ENCODE data around the gene PLA2G12A.

The PLA2G12A gene

GRCh38 chr4:109721033-109721432 lies 8.8 kb downstream of the PLA2G12A start:
- DNase-seq (ENCODE audit: insufficient read length) (no peak), FAIRE-seq (no peak)
- no peak for TF ChIP-seq POLR2A (IDR thresholded peaks at IDR 0.05; ENCODE audit: low read depth, low read length)

DNA sequence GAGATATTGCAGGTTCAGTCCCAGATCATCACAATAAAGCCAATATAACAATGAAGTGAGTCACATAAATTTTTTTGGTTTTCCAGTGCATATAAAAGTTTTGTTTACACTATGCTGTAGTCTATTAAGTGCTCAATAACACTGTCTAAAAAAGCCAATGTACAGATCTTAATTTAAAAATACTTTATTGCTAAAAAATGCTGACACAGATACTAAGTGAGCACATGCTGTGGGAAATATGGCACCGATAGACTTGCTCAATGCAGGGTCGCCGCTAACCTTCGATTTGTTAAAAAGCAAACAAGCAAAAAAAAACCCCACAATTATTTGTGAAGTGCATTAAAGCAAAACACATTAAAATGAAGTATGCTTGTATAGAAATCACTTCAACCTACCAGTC lies 10.3 kb downstream of the PLA2G12A start:
- DNase-seq (ENCODE audit: insufficient read length): no peak
- no peak for TF ChIP-seq POLR2A (IDR thresholded peaks at IDR 0.05; ENCODE audit: low read depth, low read length)
- TF ChIP-seq POLR2AphosphoS5 (IDR thresholded peaks at IDR 0.05; ENCODE audit: low read depth, low read length): no peak
- no peak for TF ChIP-seq TAF1 (IDR thresholded peaks at IDR 0.05; ENCODE audit: borderline replicate concordance, low read depth, low read length)
- FAIRE-seq: no peak

GRCh38 chr4:109718759-109719158 lies 11.1 kb downstream of the PLA2G12A start:
- FAIRE-seq: no peak
- TF ChIP-seq POLR2AphosphoS5 (IDR thresholded peaks at IDR 0.05; ENCODE audit: low read depth, low read length) (no peak), POLR2A (IDR thresholded peaks at IDR 0.05; ENCODE audit: low read depth, low read length) (no peak), TAF1 (IDR thresholded peaks at IDR 0.05; ENCODE audit: borderline replicate concordance, low read depth, low read length) (no peak)
- DNase-seq (ENCODE audit: insufficient read length): no peak

GRCh38 chr4:109713500-109713899 lies 16.4 kb downstream of the PLA2G12A start:
- FAIRE-seq (no peak), DNase-seq (ENCODE audit: insufficient read length) (no peak)
- no peak for TF ChIP-seq POLR2A (IDR thresholded peaks at IDR 0.05; ENCODE audit: low read depth, low read length)
- TF ChIP-seq TAF1 (IDR thresholded peaks at IDR 0.05; ENCODE audit: borderline replicate concordance, low read depth, low read length): no peak
- no peak for TF ChIP-seq POLR2AphosphoS5 (IDR thresholded peaks at IDR 0.05; ENCODE audit: low read depth, low read length)

DNA sequence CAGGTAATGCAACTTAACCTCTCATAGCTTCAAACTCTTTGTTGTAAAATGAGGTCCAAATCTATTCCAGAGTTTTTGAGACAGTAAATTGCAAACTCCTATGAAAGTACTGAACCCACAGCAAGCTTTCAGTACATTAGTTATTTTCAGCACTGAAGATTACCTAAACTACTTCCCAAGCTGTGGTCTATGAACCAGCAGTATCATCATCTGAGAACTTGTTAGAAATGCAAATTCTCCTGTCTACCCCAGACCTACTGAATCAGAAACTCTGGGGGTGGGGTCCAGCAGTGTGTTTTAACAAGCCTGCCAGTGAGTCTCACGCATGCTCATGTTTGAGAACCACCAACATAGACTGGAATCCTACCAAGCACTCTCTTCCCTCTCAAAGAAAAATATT lies 20.9 kb downstream of the PLA2G12A start:
- DNase-seq (ENCODE audit: insufficient read length): no peak
- TF ChIP-seq POLR2AphosphoS5 (IDR thresholded peaks at IDR 0.05; ENCODE audit: low read depth, low read length) (no peak), TAF1 (IDR thresholded peaks at IDR 0.05; ENCODE audit: borderline replicate concordance, low read depth, low read length) (no peak), POLR2A (IDR thresholded peaks at IDR 0.05; ENCODE audit: low read depth, low read length) (no peak)

GRCh38 chr4:109708435-109708834 lies 21.4 kb downstream of the PLA2G12A start:
- TF ChIP-seq POLR2A (IDR thresholded peaks at IDR 0.05; ENCODE audit: low read depth, low read length) (no peak), TAF1 (IDR thresholded peaks at IDR 0.05; ENCODE audit: borderline replicate concordance, low read depth, low read length) (no peak), POLR2AphosphoS5 (IDR thresholded peaks at IDR 0.05; ENCODE audit: low read depth, low read length) (no peak)
- no peak for DNase-seq (ENCODE audit: insufficient read length)
- no peak for FAIRE-seq

More for the DNA sequence above, 20.9 kb downstream of the PLA2G12A start:
- peak; percentile 81 for FAIRE-seq

- FAIRE-seq: no peak
- TF ChIP-seq TAF1 (IDR thresholded peaks at IDR 0.05; ENCODE audit: borderline replicate concordance, low read depth, low read length) (no peak), POLR2A (IDR thresholded peaks at IDR 0.05; ENCODE audit: low read depth, low read length) (no peak), POLR2AphosphoS5 (IDR thresholded peaks at IDR 0.05; ENCODE audit: low read depth, low read length) (no peak)
- DNase-seq (ENCODE audit: insufficient read length): no peak
Observed at GRCh38 chr4:109703664-109704361, 26.1 kb downstream of the PLA2G12A start.

DNA sequence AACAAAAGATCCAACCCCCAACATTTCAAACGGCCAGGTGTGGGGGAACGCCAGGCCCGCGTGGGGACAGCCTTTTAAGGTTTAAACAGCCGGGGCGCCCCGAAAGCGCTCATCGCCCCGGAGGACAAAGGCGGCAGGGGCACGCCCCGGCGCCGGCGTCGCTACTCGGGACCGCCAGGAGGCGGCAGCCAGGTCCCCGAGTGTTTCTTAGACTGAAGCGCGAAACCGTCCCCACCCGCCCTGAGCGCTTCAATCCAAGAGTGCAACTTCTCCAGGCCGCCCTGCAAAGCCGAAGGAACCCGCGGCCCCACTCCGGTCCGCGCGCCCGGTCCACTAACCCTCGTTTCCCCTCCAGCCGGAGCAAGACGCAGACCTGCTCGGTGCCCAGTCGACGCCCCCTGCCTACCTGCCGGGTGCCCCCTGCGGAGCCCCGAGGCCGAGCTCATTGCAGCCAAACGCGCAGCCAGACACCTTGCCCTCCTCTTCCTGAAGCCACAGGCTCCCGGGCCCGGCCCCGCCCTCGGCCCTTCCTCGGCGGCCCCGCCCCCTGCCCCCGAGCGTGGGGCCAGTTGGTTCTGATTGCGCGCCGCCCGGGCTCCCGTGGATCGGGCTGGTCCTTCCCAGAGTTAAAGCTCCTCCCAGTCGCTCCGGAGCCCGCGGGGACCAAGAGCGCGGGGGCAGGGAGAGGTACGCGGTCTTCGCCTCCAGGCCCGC lies 26.8 kb downstream of the PLA2G12A start, which contains the start of gene CASP6:
TSS of gene CASP6 (minus strand) at position 496 of the 714 bp plus-strand sequence. CDS start at position 446, 50 bp downstream.
- TF ChIP-seq POLR2A (IDR thresholded peaks at IDR 0.05; ENCODE audit: low read depth, low read length): peak; percentile 56; the same call in 1 of the 2 replicates
- 0 out of 2 replicates have a peak, but pooled peaks have one; percentile 18 for TF ChIP-seq POLR2AphosphoS5 (IDR thresholded peaks at IDR 0.05; ENCODE audit: low read depth, low read length)
- no peak for TF ChIP-seq TAF1 (IDR thresholded peaks at IDR 0.05; ENCODE audit: borderline replicate concordance, low read depth, low read length)
- DNase-seq (ENCODE audit: insufficient read length) (peak; percentile 70), FAIRE-seq (peak; percentile 74)

DNA sequence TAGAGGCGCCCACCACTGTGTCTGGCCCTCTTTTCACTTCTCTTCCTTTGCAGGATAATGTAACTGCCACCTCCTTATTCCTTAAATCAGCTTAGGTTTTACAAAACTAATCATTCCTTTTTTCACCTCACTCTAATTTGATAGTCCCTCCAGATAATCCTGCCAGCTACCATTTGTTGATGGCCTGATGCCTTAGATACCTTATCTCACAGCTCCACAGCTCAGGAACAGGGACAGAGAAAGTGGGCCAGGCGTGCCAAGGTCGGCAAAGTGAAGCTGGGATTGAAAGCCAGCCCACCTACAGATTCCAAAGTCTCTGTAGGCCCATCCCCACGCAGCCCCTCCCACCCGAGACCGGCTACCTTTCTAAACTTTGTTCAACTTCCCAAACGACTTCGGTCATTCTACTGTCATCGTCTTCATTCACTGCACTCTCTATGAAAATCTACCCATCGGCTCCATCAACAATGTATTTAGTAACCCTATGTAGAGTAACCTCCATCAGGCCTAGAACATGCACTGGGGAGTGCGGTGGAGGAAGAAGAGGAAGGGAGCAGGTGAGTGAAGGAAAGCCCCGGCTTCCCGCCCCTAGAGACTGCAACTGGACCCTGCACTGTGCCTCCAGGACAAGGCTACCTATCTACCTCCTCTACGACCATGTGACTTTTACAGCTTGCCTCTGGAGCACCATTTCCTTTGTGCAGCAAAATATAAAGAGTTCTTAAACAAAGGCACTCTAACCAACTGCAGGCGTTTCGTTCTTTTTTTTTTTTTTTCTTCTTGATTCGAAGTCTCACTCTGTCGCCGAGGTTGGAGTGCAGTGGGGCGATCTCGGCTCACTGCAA lies 28.1 kb downstream of the PLA2G12A start:
- FAIRE-seq (peak; percentile 71), DNase-seq (ENCODE audit: insufficient read length) (peak; percentile 17)
- TF ChIP-seq TAF1 (IDR thresholded peaks at IDR 0.05; ENCODE audit: borderline replicate concordance, low read depth, low read length) (no peak), POLR2AphosphoS5 (IDR thresholded peaks at IDR 0.05; ENCODE audit: low read depth, low read length) (0 out of 2 replicates have a peak, but pooled peaks have one; percentile 1), POLR2A (IDR thresholded peaks at IDR 0.05; ENCODE audit: low read depth, low read length) (no peak)

DNA sequence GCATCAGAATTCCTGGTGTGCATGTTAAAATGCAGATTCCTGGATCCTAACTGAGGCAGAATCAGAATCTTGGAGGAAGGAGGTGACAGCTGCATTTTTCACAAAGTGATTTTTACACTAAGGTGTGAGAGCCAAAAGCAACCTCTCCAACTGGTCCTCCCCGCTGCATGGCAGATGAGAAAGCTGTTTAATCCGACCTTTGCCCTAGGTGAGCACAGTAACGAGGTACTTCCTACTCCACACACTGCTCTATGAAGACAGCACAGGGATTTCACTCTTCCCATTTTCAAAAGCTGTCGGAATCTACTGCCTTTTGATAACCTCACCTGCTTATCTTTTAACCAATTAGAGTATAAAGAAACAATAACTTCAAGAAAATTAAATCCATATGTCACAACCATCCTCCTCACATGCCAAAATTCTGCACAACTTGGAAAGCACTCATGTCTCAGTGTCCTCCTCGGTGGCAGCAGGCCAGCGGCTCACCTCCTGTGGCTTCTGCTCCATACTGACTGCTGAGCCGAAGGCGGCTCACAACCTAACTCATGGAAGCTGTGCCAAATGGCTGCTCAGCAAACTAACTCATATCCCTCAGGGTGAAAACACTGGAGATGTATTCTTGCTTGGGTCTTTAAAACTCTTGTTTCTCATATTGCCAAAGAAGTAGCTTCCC lies 30.2 kb downstream of the PLA2G12A start:
- FAIRE-seq (no peak), DNase-seq (ENCODE audit: insufficient read length) (no peak)
- TF ChIP-seq POLR2A (IDR thresholded peaks at IDR 0.05; ENCODE audit: low read depth, low read length) (no peak), TAF1 (IDR thresholded peaks at IDR 0.05; ENCODE audit: borderline replicate concordance, low read depth, low read length) (no peak), POLR2AphosphoS5 (IDR thresholded peaks at IDR 0.05; ENCODE audit: low read depth, low read length) (no peak)

DNA sequence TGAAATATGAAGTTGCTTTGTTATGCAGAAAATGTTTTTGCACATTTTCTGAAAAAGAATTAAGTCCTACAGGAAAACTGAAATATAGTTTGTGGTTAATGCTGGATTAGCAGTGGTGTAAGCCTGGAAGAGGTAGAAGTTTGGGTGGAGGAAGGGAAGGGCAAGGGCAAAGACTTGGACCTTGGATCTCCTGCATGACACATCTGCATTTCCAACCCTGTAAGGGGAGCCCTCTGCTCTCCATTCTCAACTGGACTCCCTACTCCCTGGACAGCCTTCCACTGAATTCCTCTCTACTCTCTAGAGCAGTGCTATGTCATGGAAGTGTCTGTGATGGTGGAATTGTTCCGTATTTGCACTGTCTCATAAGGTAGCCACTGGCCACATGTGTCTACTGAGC lies 31.2 kb downstream of the PLA2G12A start:
- FAIRE-seq: no peak
- TF ChIP-seq POLR2AphosphoS5 (IDR thresholded peaks at IDR 0.05; ENCODE audit: low read depth, low read length): no peak
- no peak for TF ChIP-seq POLR2A (IDR thresholded peaks at IDR 0.05; ENCODE audit: low read depth, low read length)
- no peak for TF ChIP-seq TAF1 (IDR thresholded peaks at IDR 0.05; ENCODE audit: borderline replicate concordance, low read depth, low read length)
- no peak for DNase-seq (ENCODE audit: insufficient read length)
